H1 (cell line): ENCODE measurements around the gene PIM2. TPM values are rescaled to one million over a fixed set of nuclear protein-coding genes. Genes with fewer than 3 reads are reported as not detected.

ENCODE experiments used
- CTCF ChIA-PET: fragments of 300-600 bp; sonication (Branson Sonifier 250); formaldehyde crosslinking; loops from one replicate; lab custom pipeline; 2021; ENCODE audit not compliant: partially characterized antibody; lab: Charles Lee
- POLR2A ChIA-PET: fragments of 300-600 bp; sonication (Branson Sonifier 250); formaldehyde crosslinking; loops from one replicate; lab custom pipeline; 2021; ENCODE audit warnings: inconsistent platforms; ENCODE audit not compliant: partially characterized antibody; lab: Charles Lee
- DNase-seq, 2 experiments: peaks; one replicate each; pipeline versions ENCODE4 v3.0.0 to v3.0.0-alpha.2; 2010 to 2022; ENCODE audit warnings: low spot score in 2 of 2, low read depth in 1 of 2, mixed read lengths in 1 of 2
- FAIRE-seq: peaks from 2 replicates; lab custom pipeline; 2011; peaks lifted over from hg19 to GRCh38; lab: Jason Lieb, UNC
- H2AFZ ChIP-seq: 2 replicates; pipeline ENCODE4 v1.8.1; 2012; ENCODE audit warnings: low read length, inconsistent platforms
- H2AK5ac ChIP-seq: 2 replicates; pipeline ENCODE4 v1.6.1; 2013; ENCODE audit warnings: low read depth, low read length
- H2BK120ac ChIP-seq: replicated peaks from 2 replicates; pipeline ENCODE3; 2013; ENCODE audit warnings: low read depth, low read length, inconsistent platforms
- H2BK12ac ChIP-seq: 2 replicates; pipeline ENCODE4 v1.6.1; 2013; ENCODE audit warnings: low read depth, low read length
- H2BK15ac ChIP-seq: 2 replicates; pipeline ENCODE4 v1.6.1; 2013; ENCODE audit warnings: low read length
- H2BK20ac ChIP-seq: 2 replicates; pipeline ENCODE4 v1.6.1; 2013; ENCODE audit warnings: low read length
- H2BK5ac ChIP-seq: 2 replicates; pipeline ENCODE4 v1.6.1; 2013; ENCODE audit warnings: low read depth, low read length
- H3K14ac ChIP-seq: 2 replicates; pipeline ENCODE4 v1.6.1; 2013; ENCODE audit warnings: inconsistent platforms; ENCODE audit not compliant: insufficient read length
- H3K18ac ChIP-seq: 2 replicates; pipeline ENCODE4 v1.6.1; 2013; ENCODE audit warnings: low read length; ENCODE audit errors: extremely low read depth
- H3K23ac ChIP-seq: 2 replicates; pipeline ENCODE4 v1.6.1; 2013; ENCODE audit warnings: inconsistent platforms; ENCODE audit not compliant: insufficient read length
- H3K23me2 ChIP-seq: 2 replicates; pipeline ENCODE4 v1.6.1; 2013; ENCODE audit warnings: low read depth, low read length
- H3K27ac ChIP-seq: 2 replicates; pipeline ENCODE4 v1.6.1; 2011; ENCODE audit warnings: low read depth, low read length, inconsistent platforms
- H3K27me3 ChIP-seq, 4 experiments: replicated peaks in 1 of 4; 1 replicate in 1 of 4; 2 replicates in 3 of 4; pipeline versions ENCODE4 v1.6.1 to v1.8.1; 2011 to 2013; ENCODE audit warnings: low read length in 3 of 4, mild to moderate bottlenecking in 3 of 4, inconsistent platforms in 2 of 4, mixed read lengths in 2 of 4, moderate library complexity in 1 of 4; ENCODE audit not compliant: control insufficient read depth in 3 of 4, insufficient read depth in 3 of 4; ENCODE audit errors: extremely low read depth in 1 of 4
- H3K36me3 ChIP-seq, 4 experiments: 2 replicates each; pipeline versions ENCODE4 v1.6.1 to v1.8.1; 2011 to 2013; ENCODE audit warnings: mild to moderate bottlenecking in 4 of 4, low read length in 3 of 4, moderate library complexity in 2 of 4, control low read depth in 1 of 4, inconsistent platforms in 1 of 4; ENCODE audit not compliant: insufficient read depth in 4 of 4, control insufficient read depth in 2 of 4
- H3K4ac ChIP-seq: replicated peaks from 2 replicates; pipeline ENCODE3; 2013; ENCODE audit warnings: low read length, low read depth, mixed read lengths, inconsistent platforms; ENCODE audit not compliant: insufficient read length
- H3K4me1 ChIP-seq, 4 experiments: replicated peaks in 1 of 4; 1 replicate in 1 of 4; 2 replicates in 3 of 4; pipeline versions ENCODE4 v1.6.1 to v1.8.1; 2011 to 2013; ENCODE audit warnings: low read length in 3 of 4, inconsistent platforms in 2 of 4, mixed read lengths in 1 of 4; ENCODE audit not compliant: insufficient read depth in 4 of 4, control insufficient read depth in 3 of 4
- H3K4me2 ChIP-seq, 2 experiments: 2 replicates each; pipeline versions ENCODE4 v1.6.1 to v1.8.1; 2011 to 2013; ENCODE audit warnings: low read depth in 2 of 2, low read length in 2 of 2, control low read depth in 1 of 2, inconsistent platforms in 1 of 2, mild to moderate bottlenecking in 1 of 2; ENCODE audit not compliant: insufficient read depth in 1 of 2
- H3K4me3 ChIP-seq, 4 experiments: fragments of 200-600, 300-600 bp in 1 of 4; sonication (generic), shearing (Covaris generic), sonication (Bioruptor Twin) in 1 of 4; 2 replicates each; pipeline versions ENCODE4 v1.5.1 to v1.8.1; 2011 to 2016; ENCODE audit warnings: low read length in 4 of 4, low read depth in 3 of 4, control low read depth in 2 of 4, inconsistent platforms in 2 of 4, mild to moderate bottlenecking in 2 of 4, mixed read lengths in 1 of 4, moderate library complexity in 1 of 4; ENCODE audit not compliant: insufficient read depth in 2 of 4; ENCODE audit errors: extremely low read depth in 1 of 4
- H3K56ac ChIP-seq: replicated peaks from 2 replicates; pipeline ENCODE3; 2013; ENCODE audit warnings: low read depth, mild to moderate bottlenecking, mixed read lengths, low read length, inconsistent platforms; ENCODE audit not compliant: insufficient read length
- H3K79me1 ChIP-seq: 2 replicates; pipeline ENCODE4 v1.6.1; 2013; ENCODE audit warnings: low read depth, low read length, control low read depth
- H3K79me2 ChIP-seq, 2 experiments: 2 replicates each; pipeline versions ENCODE4 v1.6.1 to v1.8.1; 2012 to 2013; ENCODE audit warnings: low read length in 2 of 2, mild to moderate bottlenecking in 2 of 2, inconsistent platforms in 1 of 2; ENCODE audit not compliant: insufficient read depth in 2 of 2, control insufficient read depth in 1 of 2
- H3K9ac ChIP-seq, 4 experiments: replicated peaks in 1 of 4; 1 replicate in 1 of 4; 2 replicates in 3 of 4; pipeline versions ENCODE4 v1.6.1 to v1.8.1; 2011 to 2013; ENCODE audit warnings: low read depth in 3 of 4, low read length in 3 of 4, control low read depth in 2 of 4, mild to moderate bottlenecking in 2 of 4, moderate library complexity in 2 of 4, inconsistent platforms in 1 of 4; ENCODE audit errors: extremely low read depth in 1 of 4
- H3K9me3 ChIP-seq, 2 experiments: 2 replicates each; pipeline versions ENCODE4 v1.6.1 to v1.8.1; 2012 to 2013; ENCODE audit warnings: mild to moderate bottlenecking in 2 of 2, moderate library complexity in 2 of 2, control low read depth in 1 of 2, inconsistent platforms in 1 of 2, low read depth in 1 of 2, low read length in 1 of 2, mixed read lengths in 1 of 2; ENCODE audit not compliant: insufficient read depth in 2 of 2
- H4K20me1 ChIP-seq, 2 experiments: replicated peaks in 1 of 2; 2 replicates each; pipeline versions ENCODE3 to v1.8.1; 2011 to 2013; ENCODE audit warnings: inconsistent platforms in 2 of 2, low read length in 2 of 2, mild to moderate bottlenecking in 1 of 2; ENCODE audit not compliant: insufficient read depth in 2 of 2, control insufficient read depth in 1 of 2
- H4K5ac ChIP-seq: 2 replicates; pipeline ENCODE4 v1.6.1; 2013; ENCODE audit warnings: low read length, low read depth, mixed read lengths, inconsistent platforms; ENCODE audit not compliant: insufficient read length
- H4K8ac ChIP-seq: 2 replicates; pipeline ENCODE4 v1.8.0; 2013; ENCODE audit warnings: mild to moderate bottlenecking, moderate library complexity, low read length, inconsistent platforms; ENCODE audit not compliant: insufficient read depth; ENCODE audit errors: extremely low read depth
- H4K91ac ChIP-seq: replicated peaks from 2 replicates; pipeline ENCODE3; 2013; ENCODE audit warnings: low read length, mixed read lengths, inconsistent platforms; ENCODE audit not compliant: insufficient read length
- EP300 ChIP-seq, 2 experiments: IDR thresholded peaks; 1 replicate in 1 of 2; 2 replicates in 1 of 2; pipeline ENCODE4 v1.6.1; 2011 to 2012; ENCODE audit warnings: low read depth in 2 of 2, low read length in 2 of 2, mild to moderate bottlenecking in 2 of 2, borderline replicate concordance in 1 of 2, inconsistent platforms in 1 of 2, moderate library complexity in 1 of 2
- POLR2A ChIP-seq, 2 experiments: IDR thresholded peaks; 1 replicate in 1 of 2; 2 replicates in 1 of 2; pipeline ENCODE4 v1.6.1; 2011; ENCODE audit warnings: low read depth in 2 of 2, low read length in 2 of 2, mild to moderate bottlenecking in 2 of 2; ENCODE audit errors: control extremely low read depth in 1 of 2
- WGBS, 2 experiments: shearing (Covaris generic) in 1 of 2; methylation state at CpG; one replicate each; pipeline versions ENCODE4 v1.1.6 to v1.1.7; 2013 to 2015; ENCODE audit warnings: low lambda C conversion rate in 2 of 2, mixed read lengths in 2 of 2, inconsistent platforms in 1 of 2, low coverage in 1 of 2, missing lambda C conversion rate in 1 of 2; ENCODE audit not compliant: insufficient replicate concordance in 2 of 2, insufficient coverage in 1 of 2, insufficient read length in 1 of 2; ENCODE audit errors: extremely low coverage in 1 of 2, missing lambda C conversion rate in 1 of 2; 5-methylcytosine and 5-hydroxymethylcytosine counted together
- polyA plus RNA-seq, 7 experiments: library from polyadenylated mRNA; depleted of rRNA in 3 of 7; stranded (reverse) in 5 of 7; unstranded in 2 of 7; fragments of >200 nt in 5 of 7; fragments of 200-250 nt in 2 of 7; gene quantifications; 1 replicate in 5 of 7; 2 replicates in 1 of 7; 4 replicates in 1 of 7; pipeline versions ENCODE4 v1.2.1 to v1.2.3, GENCODE V29; 2011 to 2013; ENCODE audit warnings: missing spikeins in 2 of 7, mixed read lengths in 2 of 7
- total RNA-seq: library from RNA; stranded (reverse); fragmentation: NEBNext Ultra II Directional; extraction: Animal tissue kit (Norgen Biotek cat#: 25700); gene quantifications from 2 replicates; pipeline ENCODE4 v1.2.1, GENCODE V29; 2021

The PIM2 gene
- total and polyA plus RNA-seq, 2 of the 8 experiments (the other 6 are each of a cell fraction or from before 2014, with no cell fraction given) = 180 to 203 TPM

DNA sequence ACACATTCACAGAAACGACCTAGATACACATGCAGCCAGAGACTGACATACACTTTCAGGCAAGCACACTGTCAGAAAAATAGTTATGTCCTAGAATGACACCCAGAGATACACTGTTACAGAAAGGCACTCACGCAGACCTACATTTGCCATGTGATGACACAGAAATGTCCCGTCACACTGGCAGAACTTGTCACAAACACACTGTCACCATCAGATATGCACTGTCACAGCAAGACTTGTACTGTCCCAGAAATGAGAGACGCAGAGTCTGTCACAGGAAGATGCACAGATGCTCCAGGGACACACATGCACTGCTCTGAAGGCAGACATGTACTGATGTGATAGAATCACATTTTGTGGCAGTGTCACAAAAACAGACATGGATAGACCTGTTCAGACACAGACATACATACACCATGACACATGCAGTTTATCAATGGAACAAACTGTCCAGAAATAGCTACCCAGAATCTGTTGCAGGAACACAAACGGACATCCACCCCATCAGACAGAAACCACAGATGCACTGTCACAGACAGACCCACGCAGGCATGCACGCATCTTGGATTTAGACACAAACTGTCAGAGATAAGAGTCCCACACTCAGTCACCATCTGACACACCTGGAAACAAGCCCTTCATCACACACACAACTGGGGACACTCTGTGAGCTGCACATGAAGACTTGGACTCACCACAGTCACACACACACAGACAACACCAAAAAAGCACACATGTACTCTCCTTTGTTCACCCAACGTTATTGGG, 1.3 kb upstream of the PIM2 start:
- Histone ChIP-seq H3K4ac (peak overlapping the region; percentile 75), H2BK5ac (peak overlapping the region; percentile 96), H3K79me2 (peaks cover 16 to 56% of the 10 kb centered on the region in 2 experiments), H3K14ac (no peak overlapping the region), H3K4me1 (peaks cover 8 to 15% (median 12%) of the 10 kb centered on the region in 4 experiments; a peak in 6 of 7 replicates), H3K18ac (peak overlapping the region; percentile 87), H3K9me3 (no peaks in the 10 kb centered on the region), H3K4me2 (peak overlapping the region; percentile 79 to 94), H4K8ac (no peak overlapping the region), H4K5ac (no peak overlapping the region), H3K23ac (peak overlapping the region; percentile 53), H2BK12ac (peak overlapping the region; percentile 84), H3K36me3 (peaks cover 0 to 36% (median 18%) of the 10 kb centered on the region in 4 experiments; a peak in 7 of 8 replicates), H3K27me3 (no peaks in the 10 kb centered on the region), H4K20me1 (peaks cover 7 to 15% of the 10 kb centered on the region in 2 experiments), H2AK5ac (peak overlapping the region; percentile 93; the same call in 1 of the 2 replicates), H4K91ac (peak overlapping the region; percentile 83), H2AFZ (no peak overlapping the region), H3K23me2 (peaks cover 11% of the 10 kb centered on the region), H3K79me1 (no peaks in the 10 kb centered on the region), H2BK15ac (0 out of 2 replicates have a peak overlapping the region, but pooled peaks have one; percentile 61), H3K56ac (no peak overlapping the region), H3K27ac (peak overlapping the region; percentile 83; the same call in 1 of the 2 replicates), H3K4me3 (peak overlapping the region; percentile 52 to 96 (median 75); a peak in 7 of 8 replicates), H2BK120ac (peak overlapping the region; percentile 21), H2BK20ac (peak overlapping the region; percentile 90; the same call in 1 of the 2 replicates), H3K9ac (peak overlapping the region in 2 of 4 experiments; percentile 74 to 83; a peak in 3 of 7 replicates)
- CTCF ChIA-PET = interaction anchor here (2.2 kb wide), 1 partner anchor 26 kb away, joined by 6 read pairs; no protein-coding TSS in a partner anchor
- POLR2A ChIA-PET = interaction anchor here (1.0 to 30.9 kb wide), 6 partner anchors 8 to 38 kb away, joined by 3 to 572 read pairs (median 4); partner anchors contain the start of genes PQBP1, SLC35A2 and TIMM17B
- 68% methylated on average over 8 of the region's 8 CpGs; no CpG with 5 or more reads in 1 of the 2 experiments for WGBS, 2 experiments
- peak; percentile 89 for FAIRE-seq
- peak in 1 of 2 experiments; percentile 20; a peak in 1 of 3 replicates for TF ChIP-seq POLR2A (IDR thresholded peaks at IDR 0.05; ENCODE audit: control extremely low read depth in 1 of 2, low read depth in 2 of 2, low read length in 2 of 2)
- TF ChIP-seq EP300 (IDR thresholded peaks at IDR 0.05; ENCODE audit: borderline replicate concordance in 1 of 2, low read depth in 2 of 2, low read length in 2 of 2) = no peak
- DNase-seq = no peak
